HG02678 (cell line): ENCODE measurements around the gene PCED1A.

Experiments
- ATAC-seq: cut with Tn5 transposase; IDR thresholded peaks from one replicate; pipeline ENCODE4 v1.9.1; 2021; ENCODE audit warnings: mild to moderate bottlenecking, moderate library complexity; ENCODE audit not compliant: unreplicated experiment

PCED1A gene

GRCh38 chr20:2867081-2867864 lies 26.8 kb upstream of the PCED1A start:
- no peak for ATAC-seq

GRCh38 chr20:2866236-2866635 lies 25.8 kb upstream of the PCED1A start:
- no peak for ATAC-seq

- ATAC-seq = no peak
Observed at GRCh38 chr20:2865630-2866029, 25.2 kb upstream of the PCED1A start.

GRCh38 chr20:2865101-2865500 lies 24.6 kb upstream of the PCED1A start:
- ATAC-seq = no peak

GRCh38 chr20:2864626-2865025 lies 24.2 kb upstream of the PCED1A start:
- ATAC-seq = no peak

GRCh38 chr20:2859330-2860121 lies 19.1 kb upstream of the PCED1A start:
- no peak for ATAC-seq

- ATAC-seq = no peak
Observed at GRCh38 chr20:2858591-2858990, 18.1 kb upstream of the PCED1A start.

GRCh38 chr20:2851086-2851485 lies 10.6 kb upstream of the PCED1A start:
- ATAC-seq = no peak

GRCh38 chr20:2849529-2849928 lies 9.1 kb upstream of the PCED1A start:
- no peak for ATAC-seq

GRCh38 chr20:2847802-2848201 lies 7.3 kb upstream of the PCED1A start:
- ATAC-seq = no peak

- no peak for ATAC-seq
Observed at GRCh38 chr20:2846698-2847097, 6.2 kb upstream of the PCED1A start.

GRCh38 chr20:2845607-2846006 lies 5.2 kb upstream of the PCED1A start:
- no peak for ATAC-seq

GRCh38 chr20:2840967-2841531 lies 594 bp upstream of the PCED1A start:
- ATAC-seq = peak; percentile 32

GRCh38 chr20:2839732-2840137 lies 720 bp downstream of the PCED1A start:
- ATAC-seq = no peak

- ATAC-seq = no peak
Observed at GRCh38 chr20:2838847-2839671, 1.4 kb downstream of the PCED1A start.

GRCh38 chr20:2838170-2838797 lies 2.2 kb downstream of the PCED1A start:
- no peak for ATAC-seq

GRCh38 chr20:2837221-2837960 lies 3.1 kb downstream of the PCED1A start:
- no peak for ATAC-seq

GRCh38 chr20:2836035-2836434 lies 4.4 kb downstream of the PCED1A start:
- ATAC-seq = no peak

- ATAC-seq = no peak
Observed at GRCh38 chr20:2835331-2835796, 5.1 kb downstream of the PCED1A start.
